Measurements from ENCODE around the gene ARHGAP42.
"Not testable (repeated sequence)": the region's sequence is repeated elsewhere in the genome, so short reads cannot be mapped to it uniquely, and the experiment has no call there.

ARHGAP42 gene
- 0.06 to 0.09 reads per million in 2 experiments for total RNA-seq

GRCh38 chr11:100687054-100687629, at the start of gene ARHGAP42:
TSS of gene ARHGAP42 (plus strand) at chr11:100687288. CDS start at chr11:100687679, 391 bp downstream.
- DNase-seq (ENCODE audit: low read depth) = no peak

- no peak for DNase-seq (ENCODE audit: low read depth)
Measured at GRCh38 chr11:100637706-100638105, 49.4 kb upstream of the ARHGAP42 start.

- no peak for DNase-seq (ENCODE audit: low read depth)
Measured at GRCh38 chr11:100638648-100639047, 48.4 kb upstream of the ARHGAP42 start.

- DNase-seq (ENCODE audit: low read depth) = no peak
Measured at GRCh38 chr11:100639140-100639539, 47.9 kb upstream of the ARHGAP42 start.

- no peak for DNase-seq (ENCODE audit: low read depth)
Measured at GRCh38 chr11:100640071-100640470, 47.0 kb upstream of the ARHGAP42 start.

GRCh38 chr11:100640646-100641045, 46.4 kb upstream of the ARHGAP42 start:
- no peak for DNase-seq (ENCODE audit: low read depth)

GRCh38 chr11:100641456-100641855, 45.6 kb upstream of the ARHGAP42 start:
- no peak for DNase-seq (ENCODE audit: low read depth)

GRCh38 chr11:100646545-100646944, 40.5 kb upstream of the ARHGAP42 start:
- DNase-seq (ENCODE audit: low read depth) = no peak

GRCh38 chr11:100647861-100648260, 39.2 kb upstream of the ARHGAP42 start:
- no peak for DNase-seq (ENCODE audit: low read depth)

GRCh38 chr11:100663583-100663982, 23.5 kb upstream of the ARHGAP42 start:
- no peak for DNase-seq (ENCODE audit: low read depth)

- DNase-seq (ENCODE audit: low read depth) = no peak
Measured at GRCh38 chr11:100663996-100664395, 23.1 kb upstream of the ARHGAP42 start.

GRCh38 chr11:100666816-100667215, 20.3 kb upstream of the ARHGAP42 start:
- not testable (repeated sequence) for DNase-seq (ENCODE audit: low read depth)

- DNase-seq (ENCODE audit: low read depth) = no peak
Measured at GRCh38 chr11:100667449-100667848, 19.6 kb upstream of the ARHGAP42 start.

- no peak for DNase-seq (ENCODE audit: low read depth)
Measured at GRCh38 chr11:100670140-100670539, 16.9 kb upstream of the ARHGAP42 start.

GRCh38 chr11:100671471-100671870, 15.6 kb upstream of the ARHGAP42 start:
- no peak for DNase-seq (ENCODE audit: low read depth)

GRCh38 chr11:100672498-100673033, 14.5 kb upstream of the ARHGAP42 start:
- DNase-seq (ENCODE audit: low read depth) = no peak

- no peak for DNase-seq (ENCODE audit: low read depth)
Measured at GRCh38 chr11:100673063-100673462, 14.0 kb upstream of the ARHGAP42 start.

- no peak for DNase-seq (ENCODE audit: low read depth)
Measured at GRCh38 chr11:100674212-100674611, 12.9 kb upstream of the ARHGAP42 start.

GRCh38 chr11:100675115-100675650, 11.9 kb upstream of the ARHGAP42 start:
- DNase-seq (ENCODE audit: low read depth) = no peak

GRCh38 chr11:100676901-100677300, 10.2 kb upstream of the ARHGAP42 start:
- DNase-seq (ENCODE audit: low read depth) = no peak

- DNase-seq (ENCODE audit: low read depth) = no peak
Measured at GRCh38 chr11:100677796-100678195, 9.3 kb upstream of the ARHGAP42 start.

- no peak for DNase-seq (ENCODE audit: low read depth)
Measured at GRCh38 chr11:100680070-100680469, 7.0 kb upstream of the ARHGAP42 start.

- no peak for DNase-seq (ENCODE audit: low read depth)
Measured at GRCh38 chr11:100681064-100681502, 6.0 kb upstream of the ARHGAP42 start.

Measured in T follicular helper cell (primary cell).